HCT116 (cell line): ENCODE measurements around the gene PRPF40B. TPM values are rescaled to one million over a fixed set of nuclear protein-coding genes. Genes with fewer than 3 reads are reported as not detected.

ENCODE experiments used
- ATAC-seq: fragments of 200-7000 bp; cut with Tn5 transposase; 2 replicates; pipeline ENCODE4 v1.9.1; 2020; ENCODE audit warnings: mild to moderate bottlenecking, moderate library complexity
- BruUV-seq: library from RNA; stranded (reverse); fragments of 400-500 nt; replicated peaks from 2 replicates; lab custom pipeline; 2021; lab: Mats Ljungman, UMichigan
- CTCF ChIA-PET: fragments of 300-600 bp; sonication (Branson Sonifier 250); formaldehyde crosslinking; loops from one replicate; lab custom pipeline; 2021; ENCODE audit warnings: antibody characterized with exemption; lab: Charles Lee
- POLR2A ChIA-PET: fragments of 300-600, 350-600 bp; sonication (Branson Sonifier 250); formaldehyde crosslinking; loops from one replicate; lab custom pipeline; 2021; ENCODE audit warnings: antibody characterized with exemption; lab: Charles Lee
- RAD21 ChIA-PET, 2 experiments: fragments of 300-600 bp; sonication (Branson Sonifier 250); formaldehyde crosslinking; loops; one replicate each; lab custom pipeline; 2023; ENCODE audit warnings: low total read pairs in 2 of 2; ENCODE audit not compliant: uncharacterized antibody in 2 of 2, unreplicated experiment in 2 of 2, low non-redundant PET in 1 of 2; lab: Charles Lee
- DNase-seq: peaks from one replicate; pipeline ENCODE4 v3.0.0-alpha.2; 2010; ENCODE audit warnings: low read depth, low spot score
- H2AFZ ChIP-seq: fragments of 200-600 bp; shearing (Covaris generic), sonication (generic); 2 replicates; pipeline ENCODE4 v1.6.1; 2017; ENCODE audit warnings: low read depth, mixed run types, mixed read lengths, antibody characterized with exemption, low read length; ENCODE audit not compliant: poor library complexity, severe bottlenecking
- H3K27ac ChIP-seq: 2 replicates; pipeline ENCODE4 v1.5.1; 2012; ENCODE audit warnings: low read depth, low read length
- H3K27me3 ChIP-seq: fragments of 200-600 bp; sonication (generic); 2 replicates; pipeline ENCODE4 v1.6.1; 2016; ENCODE audit warnings: mixed run types, low read length, mixed read lengths; ENCODE audit not compliant: insufficient read depth
- H3K36me3 ChIP-seq, 2 experiments: fragments of 200-500 bp in 1 of 2; fragments of 200-600 bp in 1 of 2; sonication (Bioruptor generic) in 1 of 2; sonication (generic) in 1 of 2; 2 replicates each; pipeline versions ENCODE4 v1.5.1 to v1.6.1; 2014 to 2016; ENCODE audit warnings: low read length in 2 of 2, inconsistent platforms in 1 of 2, mixed read lengths in 1 of 2, mixed run types in 1 of 2; ENCODE audit not compliant: insufficient read depth in 2 of 2, control insufficient read depth in 1 of 2
- H3K4me1 ChIP-seq, 2 experiments: fragments of 200-600 bp in 1 of 2; sonication (generic) in 1 of 2; 2 replicates each; pipeline versions ENCODE4 v1.5.1 to v1.6.1; 2012 to 2017; ENCODE audit warnings: low read length in 2 of 2, inconsistent platforms in 1 of 2, mild to moderate bottlenecking in 1 of 2, mixed read lengths in 1 of 2, mixed run types in 1 of 2, moderate library complexity in 1 of 2; ENCODE audit not compliant: insufficient read depth in 2 of 2, control insufficient read depth in 1 of 2
- H3K4me2 ChIP-seq: fragments of 200-600 bp; sonication (generic); 2 replicates; pipeline ENCODE4 v1.6.1; 2017; ENCODE audit warnings: mixed run types, low read length, mixed read lengths
- H3K4me3 ChIP-seq, 2 experiments: fragments of 200-600 bp in 1 of 2; sonication (generic) in 1 of 2; replicated peaks in 1 of 2; 2 replicates each; pipeline ENCODE4 v1.5.1; 2011 to 2016; ENCODE audit warnings: low read length in 2 of 2, control low read depth in 1 of 2, low read depth in 1 of 2, mild to moderate bottlenecking in 1 of 2, mixed read lengths in 1 of 2, mixed run types in 1 of 2
- H3K79me2 ChIP-seq: fragments of 200-600 bp; sonication (generic); 2 replicates; pipeline ENCODE4 v1.6.1; 2017; ENCODE audit warnings: mild to moderate bottlenecking, mixed run types, low read length, moderate library complexity, mixed read lengths; ENCODE audit not compliant: insufficient read depth
- H3K9ac ChIP-seq: fragments of 200-600 bp; sonication (generic); 2 replicates; pipeline ENCODE4 v1.6.1; 2016; ENCODE audit warnings: low read length, mixed read lengths
- H3K9me2 ChIP-seq: fragments of 200-600 bp; sonication (generic), shearing (Covaris generic); 2 replicates; pipeline ENCODE4 v1.6.1; 2017; ENCODE audit warnings: mixed run types, mild to moderate bottlenecking, moderate library complexity; ENCODE audit not compliant: insufficient read depth
- H3K9me3 ChIP-seq, 2 experiments: fragments of 200-500 bp in 1 of 2; fragments of 200-600 bp in 1 of 2; sonication (Bioruptor generic) in 1 of 2; sonication (generic) in 1 of 2; 2 replicates each; pipeline ENCODE4 v1.6.1; 2014 to 2017; ENCODE audit warnings: low read length in 2 of 2, mixed read lengths in 2 of 2, inconsistent platforms in 1 of 2, low read depth in 1 of 2, mild to moderate bottlenecking in 1 of 2, mixed run types in 1 of 2, moderate library complexity in 1 of 2; ENCODE audit not compliant: control insufficient read depth in 1 of 2, insufficient read depth in 1 of 2
- H4K20me1 ChIP-seq: fragments of 200-600 bp; sonication (generic), shearing (Covaris generic); 2 replicates; pipeline ENCODE4 v1.6.1; 2017; ENCODE audit warnings: mixed run types, mild to moderate bottlenecking, moderate library complexity; ENCODE audit not compliant: insufficient read depth
- ATF3 ChIP-seq: IDR thresholded peaks from 2 replicates; pipeline ENCODE4 v1.6.1; 2012
- CEBPB ChIP-seq: IDR thresholded peaks from 2 replicates; pipeline ENCODE4 v1.6.1; 2012; ENCODE audit warnings: low read depth
- CTCF ChIP-seq, 3 experiments: fragments of 200-600 bp in 1 of 3; sonication (generic) in 1 of 3; IDR thresholded peaks in 2 of 3; conservative IDR thresholded peaks in 1 of 3; 2 replicates each; pipeline ENCODE4 v1.5.1; 2012 to 2017; ENCODE audit warnings: low read depth in 2 of 3, low read length in 2 of 3, antibody characterized with exemption in 1 of 3, borderline replicate concordance in 1 of 3, control low read depth in 1 of 3, mild to moderate bottlenecking in 1 of 3, mixed read lengths in 1 of 3, mixed run types in 1 of 3, moderate library complexity in 1 of 3; ENCODE audit not compliant: insufficient read depth in 1 of 3
- EZH2 ChIP-seq: fragments of 200-600 bp; sonication (generic); IDR thresholded peaks from 2 replicates; pipeline ENCODE4 v1.6.1; 2017; ENCODE audit warnings: antibody characterized with exemption, mixed run types
- JUND ChIP-seq: IDR thresholded peaks from 2 replicates; pipeline ENCODE4 v1.6.1; 2012
- POLR2A ChIP-seq: IDR thresholded peaks from 2 replicates; pipeline ENCODE4 v1.7.0; 2011; ENCODE audit warnings: borderline replicate concordance; ENCODE audit not compliant: insufficient read depth, insufficient read length; ENCODE audit errors: extremely low read depth
- POLR2AphosphoS5 ChIP-seq: IDR thresholded peaks from 2 replicates; pipeline ENCODE4 v1.6.1; 2011; ENCODE audit warnings: mild to moderate bottlenecking, low read depth, low read length, moderate library complexity
- SIN3A ChIP-seq: IDR thresholded peaks from 2 replicates; pipeline ENCODE4 v1.6.1; 2012; ENCODE audit warnings: low read depth
- SP1 ChIP-seq: IDR thresholded peaks from 2 replicates; pipeline ENCODE4 v1.6.1; 2012; ENCODE audit warnings: low read depth
- SRF ChIP-seq: IDR thresholded peaks from 2 replicates; pipeline ENCODE4 v1.6.1; 2012; ENCODE audit warnings: low read depth
- ZBTB33 ChIP-seq: IDR thresholded peaks from 2 replicates; pipeline ENCODE4 v1.6.1; 2011; ENCODE audit warnings: mild to moderate bottlenecking, low read length, moderate library complexity; ENCODE audit not compliant: insufficient replicate concordance; ENCODE audit errors: extremely low read depth
- ZNF274 ChIP-seq: fragments of 200-500 bp; sonication (Bioruptor generic); IDR thresholded peaks from 2 replicates; pipeline ENCODE4 v1.6.1; 2014; ENCODE audit warnings: mild to moderate bottlenecking, low read depth, low read length, inconsistent platforms
- intact Hi-C: fragments of 100-400 bp; cut with micrococcal nuclease; formaldehyde crosslinking; loops from 2 replicates; pipeline ENCODE4 v1.10.0; 2022
- total RNA-seq: library from RNA; stranded (reverse); gene quantifications from one replicate; pipeline ENCODE4 v1.2.1, GENCODE V29; 2021; ENCODE audit not compliant: unreplicated experiment

Gene PRPF40B
- total RNA-seq, 1 experiment from 2014 or later = 29.0 TPM

- Histone ChIP-seq H3K4me1 (peaks cover 0 to 11% of the 10 kb centered on the region in 2 experiments; a peak in 2 of 4 replicates), H3K9me2 (0 out of 2 replicates have a peak, but pooled peaks cover 2% of the 10 kb centered on the region), H3K27me3 (no peaks in the 10 kb centered on the region), H3K36me3 (no peaks in the 10 kb centered on the region), H3K4me3 (no peak overlapping the region), H3K9ac (no peak overlapping the region), H3K27ac (no peak overlapping the region)
- ATAC-seq = no peak
- POLR2A ChIA-PET = no interaction called here
- BruUV-seq = no TSS peak
- no peak for TF ChIP-seq EZH2
- TF ChIP-seq, all 23 proteins: peak for 0
- H3K79me2 ChIP-seq = no peaks in the 10 kb centered on the region
- no peaks in the 10 kb centered on the region for H4K20me1 ChIP-seq
- RAD21 ChIA-PET = no interaction called here
- intact Hi-C loops = no loop called here
- CTCF ChIA-PET = no interaction called here
- H3K9me3 ChIP-seq = no peaks in the 10 kb centered on the region
- H2AFZ ChIP-seq = no peak overlapping the region
- DNase-seq = no peak
- no peak overlapping the region for H3K4me2 ChIP-seq
These were observed 44.1 kb downstream of the PRPF40B start for GRCh38 chr12:49667325-49668090.

GRCh38 chr12:49669796-49670195 lies 46.4 kb downstream of the PRPF40B start:
- no TSS peak for BruUV-seq
- TF ChIP-seq CEBPB = no peak
- no peak for TF ChIP-seq ZNF274
- TF ChIP-seq SRF = no peak
- no peak for TF ChIP-seq ATF3
- TF ChIP-seq EZH2 = no peak
- no peak for TF ChIP-seq JUND
- no peak for TF ChIP-seq POLR2A
- no peak for TF ChIP-seq CTCF (IDR thresholded peaks at IDR 0.05 in 2 of 3, conservative IDR thresholded peaks at IDR 0.05 in 1 of 3; ENCODE audit: borderline replicate concordance in 1 of 3, insufficient read depth in 1 of 3, low read depth in 2 of 3, low read length in 2 of 3)
- no peak for TF ChIP-seq SIN3A
- no peak for TF ChIP-seq SP1
- TF ChIP-seq ZBTB33 = no peak
- no peak for TF ChIP-seq POLR2AphosphoS5
- Histone ChIP-seq H2AFZ (no peak overlapping the region), H3K36me3 (no peaks in the 10 kb centered on the region), H3K27ac (no peak overlapping the region), H3K4me3 (no peak overlapping the region), H4K20me1 (no peaks in the 10 kb centered on the region), H3K79me2 (no peaks in the 10 kb centered on the region), H3K4me2 (no peak overlapping the region), H3K27me3 (no peaks in the 10 kb centered on the region), H3K4me1 (no peaks in the 10 kb centered on the region), H3K9me2 (no peaks in the 10 kb centered on the region), H3K9ac (no peak overlapping the region), H3K9me3 (no peaks in the 10 kb centered on the region)
- no peak for ATAC-seq
- CTCF ChIA-PET = no interaction called here
- intact Hi-C loops = no loop called here
- RAD21 ChIA-PET = no interaction called here
- no peak for DNase-seq
- POLR2A ChIA-PET = no interaction called here
